Mesendoderm (in vitro differentiated cells): Measurements from ENCODE around the gene MAP4K1.
A peak's percentile ranks its signal among the peaks of the same experiment; 100 is the strongest.

ENCODE experiments used
- DNase-seq: peaks from one replicate; pipeline ENCODE4 v3.0.0; 2013
- H2AK5ac ChIP-seq: 2 replicates; pipeline ENCODE4 v1.6.1; 2013; ENCODE audit warnings: low read length, inconsistent platforms
- H2BK120ac ChIP-seq: 2 replicates; pipeline ENCODE4 v1.6.1; 2013; ENCODE audit warnings: low read depth, mild to moderate bottlenecking, low read length, moderate library complexity, mixed read lengths
- H2BK15ac ChIP-seq: replicated peaks from 2 replicates; pipeline ENCODE4 v1.6.1; 2013; ENCODE audit warnings: low read depth, mild to moderate bottlenecking, moderate library complexity
- H2BK5ac ChIP-seq: 2 replicates; pipeline ENCODE4 v1.6.1; 2013; ENCODE audit warnings: low read length, inconsistent platforms
- H3K18ac ChIP-seq: 2 replicates; pipeline ENCODE4 v1.6.1; 2013; ENCODE audit warnings: mild to moderate bottlenecking, low read length, mixed read lengths
- H3K23ac ChIP-seq: one replicate; pipeline ENCODE4 v1.6.1; 2013; ENCODE audit warnings: low read length
- H3K27ac ChIP-seq: 2 replicates; pipeline ENCODE4 v1.5.1; 2013; ENCODE audit warnings: low read depth, mild to moderate bottlenecking, inconsistent platforms, low read length, moderate library complexity
- H3K27me3 ChIP-seq: 2 replicates; pipeline ENCODE4 v1.6.1; 2013; ENCODE audit warnings: low read length, control low read depth, mild to moderate bottlenecking, inconsistent platforms; ENCODE audit not compliant: insufficient read depth, poor library complexity
- H3K36me3 ChIP-seq: 2 replicates; pipeline ENCODE4 v1.6.1; 2013; ENCODE audit warnings: low read length, inconsistent platforms; ENCODE audit not compliant: control insufficient read depth, insufficient read depth
- H3K4ac ChIP-seq: one replicate; pipeline ENCODE4 v1.6.1; 2013; ENCODE audit warnings: low read depth, mild to moderate bottlenecking, low read length, moderate library complexity
- H3K4me1 ChIP-seq: 2 replicates; pipeline ENCODE4 v1.6.1; 2013; ENCODE audit warnings: low read depth, low read length, inconsistent platforms; ENCODE audit not compliant: control insufficient read depth
- H3K4me2 ChIP-seq: 2 replicates; pipeline ENCODE4 v1.6.1; 2013; ENCODE audit warnings: low read length
- H3K4me3 ChIP-seq: 2 replicates; pipeline ENCODE4 v1.5.1; 2013; ENCODE audit warnings: mild to moderate bottlenecking, low read length
- H3K56ac ChIP-seq: one replicate; pipeline ENCODE4 v1.6.1; 2013; ENCODE audit warnings: low read length
- H3K79me1 ChIP-seq: 2 replicates; pipeline ENCODE4 v1.6.1; 2013; ENCODE audit warnings: low read length, inconsistent platforms
- H3K79me2 ChIP-seq: 2 replicates; pipeline ENCODE4 v1.6.1; 2013; ENCODE audit warnings: mild to moderate bottlenecking, low read length; ENCODE audit not compliant: control insufficient read depth, insufficient read depth
- H3K9ac ChIP-seq: 2 replicates; pipeline ENCODE4 v1.6.1; 2013; ENCODE audit warnings: low read length, inconsistent platforms
- H4K5ac ChIP-seq: one replicate; pipeline ENCODE4 v1.6.1; 2013; ENCODE audit warnings: low read length
- H4K8ac ChIP-seq: one replicate; pipeline ENCODE4 v1.6.1; 2013; ENCODE audit warnings: low read depth, mild to moderate bottlenecking, control low read depth, low read length, moderate library complexity
- WGBS: extraction: QIAGEN DNeasy Blood & Tissue Kit; methylation state at CpG from one replicate; pipeline ENCODE4 v1.1.7; 2013; ENCODE audit warnings: low lambda C conversion rate, missing lambda C conversion rate; ENCODE audit not compliant: insufficient coverage; ENCODE audit errors: extremely low coverage; 5-methylcytosine and 5-hydroxymethylcytosine counted together

Gene MAP4K1

GRCh38 chr19:38655148-38655824 is 37.5 kb upstream of the MAP4K1 start:
- no peak overlapping the region for H3K4me3 ChIP-seq
- H2BK120ac ChIP-seq: no peak overlapping the region
- H3K4ac ChIP-seq: no peak overlapping the region
- no peak overlapping the region for H2BK15ac ChIP-seq
- no peaks in the 10 kb centered on the region for H3K27me3 ChIP-seq
- no peak overlapping the region for H3K27ac ChIP-seq
- no peak for DNase-seq
- no peak overlapping the region for H3K23ac ChIP-seq
- H3K4me1 ChIP-seq: peaks cover 28% of the 10 kb centered on the region
- H2AK5ac ChIP-seq: no peak overlapping the region
- H3K4me2 ChIP-seq: no peak overlapping the region
- no peak overlapping the region for H2BK5ac ChIP-seq
- no peak overlapping the region for H3K18ac ChIP-seq
- H3K9ac ChIP-seq: no peak overlapping the region
- no peaks in the 10 kb centered on the region for H3K36me3 ChIP-seq
- H4K8ac ChIP-seq: no peak overlapping the region
- peaks cover 97% of the 10 kb centered on the region for H3K79me2 ChIP-seq
- H4K5ac ChIP-seq: no peak overlapping the region
- no CpG with 5 or more reads among the region's 5 CpGs for WGBS
- peaks cover 6% of the 10 kb centered on the region for H3K79me1 ChIP-seq
- no peak overlapping the region for H3K56ac ChIP-seq

GRCh38 chr19:38654628-38655055 is 36.9 kb upstream of the MAP4K1 start:
- Histone ChIP-seq H3K36me3 (no peaks in the 10 kb centered on the region), H3K23ac (no peak overlapping the region), H2BK15ac (no peak overlapping the region), H3K18ac (no peak overlapping the region), H2BK5ac (no peak overlapping the region), H2AK5ac (no peak overlapping the region), H4K8ac (no peak overlapping the region), H4K5ac (no peak overlapping the region), H3K4me1 (peaks cover 32% of the 10 kb centered on the region), H3K56ac (no peak overlapping the region), H3K27ac (peak overlapping the region; percentile 31), H3K4ac (no peak overlapping the region), H3K79me2 (peaks cover 97% of the 10 kb centered on the region), H3K79me1 (peaks cover 6% of the 10 kb centered on the region), H3K9ac (no peak overlapping the region), H2BK120ac (no peak overlapping the region), H3K4me3 (no peak overlapping the region), H3K4me2 (no peak overlapping the region), H3K27me3 (no peaks in the 10 kb centered on the region)
- no peak for DNase-seq
- no CpG with 5 or more reads among the region's 6 CpGs for WGBS

GRCh38 chr19:38653028-38653571 is 35.3 kb upstream of the MAP4K1 start:
- Histone ChIP-seq H3K79me1 (peaks cover 6% of the 10 kb centered on the region), H3K4ac (no peak overlapping the region), H3K23ac (no peak overlapping the region), H3K36me3 (no peaks in the 10 kb centered on the region), H3K4me3 (no peak overlapping the region), H4K5ac (no peak overlapping the region), H2BK120ac (no peak overlapping the region), H3K79me2 (peaks cover 98% of the 10 kb centered on the region), H3K18ac (no peak overlapping the region), H2BK15ac (no peak overlapping the region), H2AK5ac (no peak overlapping the region), H3K4me2 (no peak overlapping the region), H3K27me3 (no peaks in the 10 kb centered on the region), H3K9ac (no peak overlapping the region), H3K27ac (no peak overlapping the region), H3K56ac (no peak overlapping the region), H4K8ac (no peak overlapping the region), H2BK5ac (no peak overlapping the region), H3K4me1 (peaks cover 29% of the 10 kb centered on the region)
- DNase-seq: no peak
- WGBS: no CpG with 5 or more reads among the region's 7 CpGs

- Histone ChIP-seq H3K4ac (no peak overlapping the region), H2AK5ac (no peak overlapping the region), H3K23ac (no peak overlapping the region), H3K36me3 (no peaks in the 10 kb centered on the region), H2BK5ac (no peak overlapping the region), H3K4me3 (no peak overlapping the region), H3K79me1 (no peaks in the 10 kb centered on the region), H3K56ac (no peak overlapping the region), H4K8ac (no peak overlapping the region), H3K79me2 (peaks cover 84% of the 10 kb centered on the region), H4K5ac (no peak overlapping the region), H3K18ac (no peak overlapping the region), H2BK15ac (no peak overlapping the region), H3K4me2 (peak overlapping the region; percentile 27), H3K4me1 (peaks cover 19% of the 10 kb centered on the region), H2BK120ac (no peak overlapping the region), H3K9ac (peak overlapping the region; percentile 2), H3K27me3 (no peaks in the 10 kb centered on the region), H3K27ac (no peak overlapping the region)
- WGBS: no CpG with 5 or more reads among the region's 12 CpGs
- no peak for DNase-seq
Measured at GRCh38 chr19:38650911-38651584, 33.3 kb upstream of the MAP4K1 start.

GRCh38 chr19:38650172-38650775 is 32.5 kb upstream of the MAP4K1 start:
- Histone ChIP-seq H3K23ac (peak overlapping the region; percentile 31), H3K9ac (peak overlapping the region; percentile 99), H3K4me3 (peak overlapping the region; percentile 50), H2BK5ac (peak overlapping the region; percentile 79), H3K4me1 (peaks cover 18% of the 10 kb centered on the region), H2BK120ac (no peak overlapping the region), H4K5ac (no peak overlapping the region), H3K18ac (no peak overlapping the region), H3K79me2 (peaks cover 76% of the 10 kb centered on the region), H2BK15ac (no peak overlapping the region), H3K27ac (peak overlapping the region; percentile 23), H2AK5ac (peak overlapping the region; percentile 83), H3K79me1 (no peaks in the 10 kb centered on the region), H3K56ac (peak overlapping the region; percentile 100), H3K4me2 (peak overlapping the region; percentile 97), H4K8ac (no peak overlapping the region), H3K4ac (peak overlapping the region; percentile 25), H3K27me3 (no peaks in the 10 kb centered on the region), H3K36me3 (no peaks in the 10 kb centered on the region)
- no peak for DNase-seq
- WGBS: no CpG with 5 or more reads among the region's 8 CpGs
